ENCODE measurements around the gene MARVELD1. TPM values are rescaled to one million over a fixed set of nuclear protein-coding genes. Genes with fewer than 3 reads are reported as not detected.

MARVELD1 gene
- total and polyA plus RNA-seq, 2 of the 13 experiments (the other 11 are each of a cell fraction or from before 2014, with no cell fraction given) = not detected

DNA sequence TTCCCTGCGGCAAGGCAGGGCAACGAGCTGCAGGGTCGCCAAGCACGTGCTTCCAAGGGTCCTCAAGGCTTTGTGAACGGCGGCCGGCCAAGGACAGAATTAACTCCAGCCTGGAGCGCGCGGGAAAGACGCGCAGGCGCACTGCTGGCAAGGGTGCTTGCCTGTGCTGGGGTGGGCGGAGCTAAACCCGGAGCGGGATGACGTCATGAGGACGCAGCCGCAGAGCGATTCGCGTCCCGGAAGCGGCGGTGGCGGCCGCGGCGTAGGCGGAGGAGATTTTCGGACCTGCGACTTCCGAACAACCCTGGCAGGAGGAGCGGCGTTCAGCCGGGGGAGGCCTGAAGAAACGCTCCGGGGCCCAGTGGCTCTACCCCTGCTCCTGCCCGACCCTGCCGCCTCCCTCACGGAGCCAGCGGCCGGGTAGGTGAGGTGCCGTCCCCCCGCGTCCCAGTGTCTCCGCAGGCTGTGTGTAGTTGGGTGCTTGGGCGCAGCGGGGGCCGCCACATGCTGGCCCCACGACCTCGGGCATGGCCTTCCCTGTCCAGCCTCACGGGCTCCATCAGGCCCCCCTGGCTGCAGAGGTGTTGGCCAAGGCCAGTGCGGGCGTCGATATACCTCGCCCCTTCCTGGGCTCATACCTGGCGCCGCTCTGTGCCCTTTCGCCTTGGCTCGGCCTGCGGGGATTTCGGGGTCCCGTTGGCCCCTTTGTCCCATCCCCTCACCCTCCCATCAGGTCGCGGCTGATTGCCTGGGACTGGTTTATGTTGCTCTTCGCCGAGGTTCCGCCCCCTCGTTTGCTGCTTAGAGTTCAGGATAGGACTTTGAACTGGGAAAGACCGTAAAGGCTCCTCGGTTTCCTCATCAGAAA is 23.6 kb downstream of the MARVELD1 start, which contains the start of gene ZFYVE27 (continued):
- TF ChIP-seq, protein P1, sequence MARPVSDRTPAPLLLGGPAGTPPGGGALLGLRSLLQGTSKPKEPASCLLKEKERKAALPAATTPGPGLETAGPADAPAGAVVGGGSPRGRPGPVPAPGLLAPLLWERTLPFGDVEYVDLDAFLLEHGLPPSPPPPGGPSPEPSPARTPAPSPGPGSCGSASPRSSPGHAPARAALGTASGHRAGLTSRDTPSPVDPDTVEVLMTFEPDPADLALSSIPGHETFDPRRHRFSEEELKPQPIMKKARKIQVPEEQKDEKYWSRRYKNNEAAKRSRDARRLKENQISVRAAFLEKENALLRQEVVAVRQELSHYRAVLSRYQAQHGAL (CRISPR knock-in tag; IDR thresholded peaks at IDR 0.05; ENCODE audit: not compliant biosample characterization) = peak; percentile 95
- TF ChIP-seq, protein P2, sequence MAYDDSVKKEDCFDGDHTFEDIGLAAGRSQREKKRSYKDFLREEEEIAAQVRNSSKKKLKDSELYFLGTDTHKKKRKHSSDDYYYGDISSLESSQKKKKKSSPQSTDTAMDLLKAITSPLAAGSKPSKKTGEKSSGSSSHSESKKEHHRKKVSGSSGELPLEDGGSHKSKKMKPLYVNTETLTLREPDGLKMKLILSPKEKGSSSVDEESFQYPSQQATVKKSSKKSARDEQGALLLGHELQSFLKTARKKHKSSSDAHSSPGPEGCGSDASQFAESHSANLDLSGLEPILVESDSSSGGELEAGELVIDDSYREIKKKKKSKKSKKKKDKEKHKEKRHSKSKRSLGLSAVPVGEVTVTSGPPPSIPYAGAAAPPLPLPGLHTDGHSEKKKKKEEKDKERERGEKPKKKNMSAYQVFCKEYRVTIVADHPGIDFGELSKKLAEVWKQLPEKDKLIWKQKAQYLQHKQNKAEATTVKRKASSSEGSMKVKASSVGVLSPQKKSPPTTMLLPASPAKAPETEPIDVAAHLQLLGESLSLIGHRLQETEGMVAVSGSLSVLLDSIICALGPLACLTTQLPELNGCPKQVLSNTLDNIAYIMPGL (CRISPR knock-in tag; IDR thresholded peaks at IDR 0.05; ENCODE audit: borderline replicate concordance in 1 of 2, low read depth in 1 of 2) = peak; percentile 73 to 75; a peak in 2 of 4 replicates
- TF ChIP-seq SALL1 (CRISPR knock-in tag; IDR thresholded peaks at IDR 0.05) = peak; percentile 99
- peak; percentile 83; the same call in 1 of the 2 replicates for TF ChIP-seq ZNF839 (CRISPR knock-in tag; IDR thresholded peaks at IDR 0.05; ENCODE audit: borderline replicate concordance)
- peak; percentile 88 for TF ChIP-seq POLR2G (IDR thresholded peaks at IDR 0.05; ENCODE audit: low read depth, low read length)
- peak; percentile 94 for TF ChIP-seq ZBTB42 (CRISPR knock-in tag; IDR thresholded peaks at IDR 0.05)
- TF ChIP-seq HOXA3 (CRISPR knock-in tag; IDR thresholded peaks at IDR 0.05) = peak; percentile 91
- TF ChIP-seq BRD4 (CRISPR knock-in tag; IDR thresholded peaks at IDR 0.05) = peak; percentile 53
- TF ChIP-seq, protein P3, sequence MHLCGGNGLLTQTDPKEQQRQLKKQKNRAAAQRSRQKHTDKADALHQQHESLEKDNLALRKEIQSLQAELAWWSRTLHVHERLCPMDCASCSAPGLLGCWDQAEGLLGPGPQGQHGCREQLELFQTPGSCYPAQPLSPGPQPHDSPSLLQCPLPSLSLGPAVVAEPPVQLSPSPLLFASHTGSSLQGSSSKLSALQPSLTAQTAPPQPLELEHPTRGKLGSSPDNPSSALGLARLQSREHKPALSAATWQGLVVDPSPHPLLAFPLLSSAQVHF (CRISPR knock-in tag; IDR thresholded peaks at IDR 0.05) = peak; percentile 99
- TF ChIP-seq ZSCAN25 (CRISPR knock-in tag; IDR thresholded peaks at IDR 0.05) = peak; percentile 80
- TF ChIP-seq GFI1 (CRISPR knock-in tag; IDR thresholded peaks at IDR 0.05; ENCODE audit: borderline replicate concordance) = peak; percentile 80; the same call in 1 of the 2 replicates
- TF ChIP-seq ZNF451 (CRISPR knock-in tag; IDR thresholded peaks at IDR 0.05) = peak; percentile 92
- TF ChIP-seq ZNF180 (CRISPR knock-in tag; IDR thresholded peaks at IDR 0.05; ENCODE audit: borderline replicate concordance, low read depth) = no peak; the same call in 1 of the 2 replicates
- TF ChIP-seq CBFB (CRISPR knock-in tag; IDR thresholded peaks at IDR 0.05) = peak; percentile 76; the same call in 1 of the 2 replicates
- TF ChIP-seq ZSCAN21 (CRISPR knock-in tag; IDR thresholded peaks at IDR 0.05; ENCODE audit: borderline replicate concordance) = peak; percentile 98
- TF ChIP-seq, protein P4, sequence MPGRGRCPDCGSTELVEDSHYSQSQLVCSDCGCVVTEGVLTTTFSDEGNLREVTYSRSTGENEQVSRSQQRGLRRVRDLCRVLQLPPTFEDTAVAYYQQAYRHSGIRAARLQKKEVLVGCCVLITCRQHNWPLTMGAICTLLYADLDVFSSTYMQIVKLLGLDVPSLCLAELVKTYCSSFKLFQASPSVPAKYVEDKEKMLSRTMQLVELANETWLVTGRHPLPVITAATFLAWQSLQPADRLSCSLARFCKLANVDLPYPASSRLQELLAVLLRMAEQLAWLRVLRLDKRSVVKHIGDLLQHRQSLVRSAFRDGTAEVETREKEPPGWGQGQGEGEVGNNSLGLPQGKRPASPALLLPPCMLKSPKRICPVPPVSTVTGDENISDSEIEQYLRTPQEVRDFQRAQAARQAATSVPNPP (CRISPR knock-in tag; IDR thresholded peaks at IDR 0.05) = peak; percentile 100
- TF ChIP-seq MIXL1 (CRISPR knock-in tag; IDR thresholded peaks at IDR 0.05) = peak; percentile 93
- TF ChIP-seq PHF5A (CRISPR knock-in tag; IDR thresholded peaks at IDR 0.05; ENCODE audit: low read depth, unreplicated experiment) = peak; percentile 55
- TF ChIP-seq SRSF9 (IDR thresholded peaks at IDR 0.05; ENCODE audit: borderline replicate concordance, insufficient read depth, low read depth, low read length, poor library complexity, severe bottlenecking) = no peak
- peak; percentile 80 for TF ChIP-seq ASH2L (IDR thresholded peaks at IDR 0.05; ENCODE audit: insufficient read length, low read depth, low read length)
- TF ChIP-seq, protein P5, sequence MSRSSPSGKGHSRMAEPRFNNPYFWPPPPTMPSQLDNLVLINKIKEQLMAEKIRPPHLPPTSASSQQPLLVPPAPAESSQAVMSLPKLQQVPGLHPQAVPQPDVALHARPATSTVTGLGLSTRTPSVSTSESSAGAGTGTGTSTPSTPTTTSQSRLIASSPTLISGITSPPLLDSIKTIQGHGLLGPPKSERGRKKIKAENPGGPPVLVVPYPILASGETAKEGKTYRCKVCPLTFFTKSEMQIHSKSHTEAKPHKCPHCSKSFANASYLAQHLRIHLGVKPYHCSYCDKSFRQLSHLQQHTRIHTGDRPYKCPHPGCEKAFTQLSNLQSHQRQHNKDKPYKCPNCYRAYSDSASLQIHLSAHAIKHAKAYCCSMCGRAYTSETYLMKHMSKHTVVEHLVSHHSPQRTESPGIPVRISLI (CRISPR knock-in tag; IDR thresholded peaks at IDR 0.05; ENCODE audit: borderline replicate concordance) = peak; percentile 21; the same call in 1 of the 2 replicates
- peak; percentile 73 for TF ChIP-seq ONECUT2 (CRISPR knock-in tag; IDR thresholded peaks at IDR 0.05)

Data from HepG2 (cell line).